Astrocyte (in vitro differentiated cells and primary cell): ENCODE results near the gene USP3. TPM values are rescaled to one million over a fixed set of nuclear protein-coding genes. Genes with fewer than 3 reads are reported as not detected.
A peak's percentile ranks its signal among the peaks of the same experiment; 100 is the strongest.
"Not testable (repeated sequence)": the region's sequence is repeated elsewhere in the genome, so short reads cannot be mapped to it uniquely, and the experiment has no call there.

Experiments used
- DNase-seq: peaks from one replicate; pipeline ENCODE4 v3.0.0-alpha.2; 2010; ENCODE audit warnings: low read depth
- FAIRE-seq: peaks from 2 replicates; lab custom pipeline; 2011; peaks lifted over from hg19 to GRCh38; lab: Jason Lieb, UNC
- H2AFZ ChIP-seq: 2 replicates; pipeline ENCODE4 v1.6.0; 2012; ENCODE audit warnings: low read depth, low read length, inconsistent platforms
- H3K27ac ChIP-seq: 2 replicates; pipeline ENCODE4 v1.5.1; 2011; ENCODE audit warnings: low read depth, low read length, inconsistent platforms
- H3K27me3 ChIP-seq: 2 replicates; pipeline ENCODE4 v1.6.0; 2011; ENCODE audit warnings: low read length, inconsistent platforms; ENCODE audit not compliant: insufficient read depth
- H3K36me3 ChIP-seq: 2 replicates; pipeline ENCODE4 v1.5.1; 2011; ENCODE audit warnings: low read length, inconsistent platforms; ENCODE audit not compliant: insufficient read depth
- H3K4me1 ChIP-seq: 2 replicates; pipeline ENCODE4 v1.5.1; 2011; ENCODE audit warnings: low read length, inconsistent platforms; ENCODE audit not compliant: insufficient read depth
- H3K4me2 ChIP-seq: 2 replicates; pipeline ENCODE4 v1.6.0; 2012; ENCODE audit warnings: low read length, inconsistent platforms
- H3K4me3 ChIP-seq: 2 replicates; pipeline ENCODE4 v1.5.1; 2011; ENCODE audit warnings: low read depth, mild to moderate bottlenecking, low read length, inconsistent platforms; ENCODE audit not compliant: insufficient read depth
- H3K79me2 ChIP-seq: 2 replicates; pipeline ENCODE4 v1.6.0; 2012; ENCODE audit warnings: mild to moderate bottlenecking, low read length, inconsistent platforms; ENCODE audit not compliant: insufficient read depth
- H3K9ac ChIP-seq: 2 replicates; pipeline ENCODE4 v1.6.0; 2012; ENCODE audit warnings: mild to moderate bottlenecking, low read length, inconsistent platforms
- H3K9me3 ChIP-seq: 2 replicates; pipeline ENCODE4 v1.5.1; 2012; ENCODE audit warnings: low read depth, mild to moderate bottlenecking, low read length, inconsistent platforms; ENCODE audit not compliant: insufficient read depth
- H4K20me1 ChIP-seq: 2 replicates; pipeline ENCODE4 v1.6.0; 2012; ENCODE audit warnings: low read length, inconsistent platforms; ENCODE audit not compliant: insufficient read depth
- H3K27ac Mint-ChIP-seq: one replicate; pipeline ENCODE4 v1.8.0; 2021; ENCODE audit warnings: mild to moderate bottlenecking, mixed read lengths; ENCODE audit not compliant: unreplicated experiment
- H3K27me3 Mint-ChIP-seq: one replicate; pipeline ENCODE4 v1.8.0; 2021; ENCODE audit warnings: low read depth, mixed read lengths; ENCODE audit not compliant: unreplicated experiment
- H3K36me3 Mint-ChIP-seq: one replicate; pipeline ENCODE4 v1.8.0; 2021; ENCODE audit warnings: low read depth, mixed read lengths; ENCODE audit not compliant: unreplicated experiment
- H3K4me1 Mint-ChIP-seq: one replicate; pipeline ENCODE4 v1.8.0; 2021; ENCODE audit warnings: low read depth, mixed read lengths; ENCODE audit not compliant: unreplicated experiment
- H3K4me3 Mint-ChIP-seq: one replicate; pipeline ENCODE4 v1.8.0; 2021; ENCODE audit warnings: mild to moderate bottlenecking, moderate library complexity, mixed read lengths; ENCODE audit not compliant: unreplicated experiment
- H3K9me3 Mint-ChIP-seq: one replicate; pipeline ENCODE4 v1.8.0; 2021; ENCODE audit warnings: mild to moderate bottlenecking, mixed read lengths; ENCODE audit not compliant: unreplicated experiment
- EZH2 ChIP-seq: IDR thresholded peaks from 2 replicates; pipeline ENCODE4 v1.6.1; 2012; ENCODE audit warnings: mild to moderate bottlenecking, low read length, inconsistent platforms; ENCODE audit not compliant: insufficient read depth
- total RNA-seq: library from RNA; stranded (reverse); gene quantifications from 2 replicates; pipeline ENCODE4 v1.2.1, GENCODE V29; 2021
- TF ChIP-seq, protein P1 (sequence below): IDR thresholded peaks from 2 replicates; pipeline ENCODE4 v1.5.1; 2011; ENCODE audit warnings: low read depth, mild to moderate bottlenecking, inconsistent platforms, low read length, moderate library complexity; ENCODE audit not compliant: insufficient read depth

Gene USP3
- total RNA-seq, 1 donor from 2014 or later: 38.1 TPM

DNA sequence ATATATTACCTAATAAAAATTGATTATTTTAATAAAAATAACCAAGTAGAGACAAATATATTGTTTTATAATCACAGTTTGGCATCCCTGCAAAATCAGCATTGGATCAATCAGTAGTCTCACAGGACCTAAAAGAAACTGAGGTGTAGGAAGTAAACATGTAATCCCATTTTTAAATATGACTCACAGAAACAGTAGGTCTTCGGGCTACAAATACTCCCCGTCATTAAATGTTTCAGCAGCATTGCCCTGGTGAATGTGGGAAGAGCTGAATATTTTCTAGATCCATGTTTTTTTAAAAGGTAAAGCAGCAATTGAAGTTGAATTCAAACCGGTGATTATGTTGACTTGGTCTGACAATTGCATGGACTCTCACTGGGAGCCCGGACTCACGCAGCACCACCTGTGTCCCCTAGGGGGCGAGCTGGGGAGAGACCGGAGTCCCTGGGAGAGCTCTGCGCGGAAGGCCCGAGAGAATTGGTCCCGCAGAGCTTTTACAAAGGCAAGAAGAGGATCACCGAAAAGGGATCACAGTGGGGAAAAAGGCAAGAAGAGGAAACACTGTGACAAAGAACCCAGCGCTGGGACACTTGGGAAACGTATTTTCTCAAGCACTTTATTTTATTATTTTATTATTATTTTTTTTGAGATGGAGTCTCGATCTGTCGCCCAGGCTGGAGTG lies 17.2 kb upstream of the USP3 start:
- Mint-ChIP-seq H3K27ac (no peak overlapping the region), H3K36me3 (no peaks in the 10 kb centered on the region), H3K9me3 (no peaks in the 10 kb centered on the region), H3K4me3 (no peak overlapping the region), H3K4me1 (peaks cover 15% of the 10 kb centered on the region), H3K27me3 (peaks cover 8% of the 10 kb centered on the region)
- Histone ChIP-seq H3K4me1 (peaks cover 9% of the 10 kb centered on the region), H2AFZ (no peak overlapping the region), H3K4me3 (no peak overlapping the region), H3K9ac (no peak overlapping the region), H3K79me2 (no peaks in the 10 kb centered on the region), H3K27me3 (peaks cover 2% of the 10 kb centered on the region), H3K4me2 (peak overlapping the region; percentile 3), H4K20me1 (no peaks in the 10 kb centered on the region), H3K27ac (no peak overlapping the region), H3K36me3 (no peaks in the 10 kb centered on the region), H3K9me3 (no peaks in the 10 kb centered on the region)
- TF ChIP-seq, protein P1, sequence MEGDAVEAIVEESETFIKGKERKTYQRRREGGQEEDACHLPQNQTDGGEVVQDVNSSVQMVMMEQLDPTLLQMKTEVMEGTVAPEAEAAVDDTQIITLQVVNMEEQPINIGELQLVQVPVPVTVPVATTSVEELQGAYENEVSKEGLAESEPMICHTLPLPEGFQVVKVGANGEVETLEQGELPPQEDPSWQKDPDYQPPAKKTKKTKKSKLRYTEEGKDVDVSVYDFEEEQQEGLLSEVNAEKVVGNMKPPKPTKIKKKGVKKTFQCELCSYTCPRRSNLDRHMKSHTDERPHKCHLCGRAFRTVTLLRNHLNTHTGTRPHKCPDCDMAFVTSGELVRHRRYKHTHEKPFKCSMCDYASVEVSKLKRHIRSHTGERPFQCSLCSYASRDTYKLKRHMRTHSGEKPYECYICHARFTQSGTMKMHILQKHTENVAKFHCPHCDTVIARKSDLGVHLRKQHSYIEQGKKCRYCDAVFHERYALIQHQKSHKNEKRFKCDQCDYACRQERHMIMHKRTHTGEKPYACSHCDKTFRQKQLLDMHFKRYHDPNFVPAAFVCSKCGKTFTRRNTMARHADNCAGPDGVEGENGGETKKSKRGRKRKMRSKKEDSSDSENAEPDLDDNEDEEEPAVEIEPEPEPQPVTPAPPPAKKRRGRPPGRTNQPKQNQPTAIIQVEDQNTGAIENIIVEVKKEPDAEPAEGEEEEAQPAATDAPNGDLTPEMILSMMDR: peak; percentile 87
- TF ChIP-seq EZH2: no peak
- FAIRE-seq (no peak), DNase-seq (peak; percentile 27)

DNA sequence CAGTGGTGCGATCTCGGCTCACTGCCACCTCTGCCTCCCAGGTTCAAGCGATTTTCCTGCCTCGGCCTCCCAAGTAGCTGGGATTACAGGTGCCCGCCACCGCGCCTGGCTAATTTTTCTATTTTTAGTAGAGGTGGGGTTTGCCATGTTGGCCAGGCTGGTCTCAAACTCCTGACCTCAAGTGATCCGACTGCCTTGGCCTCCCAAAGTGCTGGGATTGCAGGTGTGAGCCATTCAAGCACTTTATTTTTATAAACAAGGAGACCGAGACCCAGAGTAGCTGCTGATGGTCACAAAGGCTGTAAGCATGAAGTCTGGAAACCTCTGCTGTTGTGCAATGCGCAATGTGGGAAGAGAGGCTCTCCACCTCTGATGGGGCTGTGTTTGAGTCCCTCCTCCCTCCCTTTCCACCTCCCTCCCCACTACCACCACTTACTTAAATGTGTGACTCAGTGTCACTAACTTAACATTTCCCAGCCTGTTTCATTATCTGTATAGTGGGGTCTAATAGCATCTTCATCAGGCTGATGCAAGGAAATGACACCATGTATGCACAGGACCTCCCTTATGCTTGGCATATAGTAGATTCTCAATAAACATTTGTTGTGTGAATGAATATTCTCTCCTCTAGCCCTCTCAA lies 16.5 kb upstream of the USP3 start:
- H3K27ac ChIP-seq, H3K9ac ChIP-seq, H3K27me3 Mint-ChIP-seq, DNase-seq, H3K4me3 ChIP-seq, H3K4me2 ChIP-seq, H3K4me3 Mint-ChIP-seq, H3K27ac Mint-ChIP-seq, H3K9me3 Mint-ChIP-seq, H3K79me2 ChIP-seq, H3K9me3 ChIP-seq, H3K36me3 ChIP-seq, H2AFZ ChIP-seq, H4K20me1 ChIP-seq, FAIRE-seq, H3K27me3 ChIP-seq, H3K36me3 Mint-ChIP-seq: not testable (repeated sequence)
- H3K4me1 Mint-ChIP-seq: peaks cover 22% of the 10 kb centered on the region
- H3K4me1 ChIP-seq: peaks cover 16% of the 10 kb centered on the region

DNA sequence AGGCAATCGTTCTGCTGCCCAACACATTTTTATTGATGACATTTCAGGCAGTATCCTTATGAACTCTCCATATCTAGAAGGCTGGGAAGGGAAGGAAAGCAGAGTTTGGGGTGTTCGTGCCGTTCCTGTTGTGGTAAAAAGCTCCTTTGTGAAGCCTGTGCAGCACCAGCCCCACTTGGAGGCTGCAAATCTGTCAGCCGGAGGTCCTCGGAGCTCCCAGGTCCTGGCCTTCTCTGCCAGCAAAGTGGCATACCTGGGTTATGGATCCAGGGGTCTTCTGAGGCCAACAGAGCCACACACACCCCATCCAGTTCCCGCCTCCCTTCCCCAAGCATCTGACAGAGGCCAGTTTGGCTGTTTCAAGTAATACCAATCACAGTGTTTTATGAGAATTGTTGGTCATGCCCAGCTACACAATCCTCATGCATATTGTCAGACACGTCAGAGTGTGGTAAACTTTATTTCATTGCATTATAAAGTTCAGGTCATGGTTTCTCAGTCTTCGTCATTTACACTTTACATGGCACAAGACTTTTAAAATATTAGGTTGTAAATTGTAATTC lies 15.9 kb upstream of the USP3 start:
- Histone ChIP-seq H3K36me3 (no peaks in the 10 kb centered on the region), H3K4me3 (no peak overlapping the region), H3K27me3 (peaks cover 2% of the 10 kb centered on the region), H3K27ac (no peak overlapping the region), H3K9me3 (no peaks in the 10 kb centered on the region), H3K4me2 (no peak overlapping the region), H3K9ac (no peak overlapping the region), H2AFZ (no peak overlapping the region), H3K4me1 (peaks cover 16% of the 10 kb centered on the region), H3K79me2 (no peaks in the 10 kb centered on the region), H4K20me1 (no peaks in the 10 kb centered on the region)
- Mint-ChIP-seq H3K4me3 (no peak overlapping the region), H3K36me3 (no peaks in the 10 kb centered on the region), H3K9me3 (no peaks in the 10 kb centered on the region), H3K4me1 (peaks cover 26% of the 10 kb centered on the region), H3K27ac (no peak overlapping the region), H3K27me3 (peaks cover 8% of the 10 kb centered on the region)
- DNase-seq: no peak
- no peak for FAIRE-seq
- TF ChIP-seq, protein P1: no peak
- no peak for TF ChIP-seq EZH2
